A549 treated with ZK216348 at 1 μM for 4 hours (cell line): Measurements from ENCODE around the gene HS3ST5. TPM values are rescaled to one million over a fixed set of nuclear protein-coding genes. Genes with fewer than 3 reads are reported as not detected.

Source experiments
- total RNA-seq: library from RNA; stranded (reverse); fragments of 200-300 nt; extraction: Qiagen RNA extraction; gene quantifications from 5 replicates; pipeline ENCODE4 v1.2.3, GENCODE V29; 2022; ENCODE audit warnings: low read depth

Gene HS3ST5
- total RNA-seq = not detected in 5 replicates

GRCh38 chr6:114342826-114343781 lies at the start of gene HS3ST5:
HS3ST5 (minus strand) TSS chr6:114343023; CDS start chr6:114062845, 280,178 bp downstream.

